DOHH2 (cell line): ENCODE results near the gene SNX7.

Experiments used
- CTCF ChIP-seq: fragments of 200-600 bp; sonication (generic); IDR thresholded peaks from one replicate; pipeline ENCODE4 v1.5.1; 2014; ENCODE audit warnings: antibody characterized with exemption, mild to moderate bottlenecking, low read depth, low read length; ENCODE audit not compliant: poor library complexity, severe bottlenecking
- EZH2phosphoT487 ChIP-seq: fragments of 200-600 bp; sonication (generic); IDR thresholded peaks from 2 replicates; pipeline ENCODE4 v1.6.1; 2017; ENCODE audit warnings: borderline replicate concordance, mild to moderate bottlenecking, antibody characterized with exemption, low read length, moderate library complexity, mixed read lengths

- TF ChIP-seq EZH2phosphoT487 (no peak), CTCF (no peak)
Observed at GRCh38 chr1:98735756-98736155, 74.2 kb downstream of the SNX7 start.
